ENCODE measurements around the gene SGSM1. TPM values are rescaled to one million over a fixed set of nuclear protein-coding genes. Genes with fewer than 3 reads are reported as not detected.

SGSM1 gene
- total RNA-seq, 6 experiments from 2014 or later = 0.11 to 0.78 (median 0.41) TPM

- no peaks in the 10 kb centered on the region for H3K36me3 ChIP-seq
- peaks cover 0 to 15% (median 2%) of the 10 kb centered on the region in 4 donors for H3K4me1 ChIP-seq
- intact Hi-C loops (cut with DNase I) = no loop called here
- no peaks in the 10 kb centered on the region for H3K27me3 ChIP-seq
- H3K27ac ChIP-seq = no peak overlapping the region
- no peak for DNase-seq
- H3K9me3 ChIP-seq = no peaks in the 10 kb centered on the region
- no peak overlapping the region for H3K4me3 ChIP-seq
- 50% methylated on average over 2 of the region's 2 CpGs for WGBS (ENCODE audit: insufficient coverage, low coverage, low lambda C conversion rate, missing lambda C conversion rate)
- TF ChIP-seq POLR2A (IDR thresholded peaks at IDR 0.05) (no peak), CTCF (IDR thresholded peaks at IDR 0.05) (no peak)
- peak in 1 of 4 donors; percentile 11 for ATAC-seq
Observed at GRCh38 chr22:24819487-24819886, 13.5 kb downstream of the SGSM1 start.

- peaks cover 0 to 15% (median 2%) of the 10 kb centered on the region in 4 donors for H3K4me1 ChIP-seq
- H3K27ac ChIP-seq = no peak overlapping the region
- no peak for TF ChIP-seq POLR2A (IDR thresholded peaks at IDR 0.05)
- TF ChIP-seq CTCF (IDR thresholded peaks at IDR 0.05) = no peak
- no peaks in the 10 kb centered on the region for H3K27me3 ChIP-seq
- WGBS (ENCODE audit: insufficient coverage, low coverage, low lambda C conversion rate, missing lambda C conversion rate) = 8% methylated on average over 4 of the region's 10 CpGs
- intact Hi-C loops (cut with DNase I) = no loop called here
- DNase-seq = peak; percentile 64 to 79 (median 70)
- no peaks in the 10 kb centered on the region for H3K9me3 ChIP-seq
- no peak overlapping the region for H3K4me3 ChIP-seq
- no peaks in the 10 kb centered on the region for H3K36me3 ChIP-seq
- ATAC-seq = peak; percentile 96 to 98 (median 97)
Observed at GRCh38 chr22:24819911-24820461, 14.0 kb downstream of the SGSM1 start.

GRCh38 chr22:24822471-24822870 lies 16.5 kb downstream of the SGSM1 start:
- intact Hi-C loops (cut with DNase I) = no loop called here
- Histone ChIP-seq H3K27me3 (no peaks in the 10 kb centered on the region), H3K9me3 (no peaks in the 10 kb centered on the region), H3K36me3 (no peaks in the 10 kb centered on the region), H3K4me3 (no peak overlapping the region), H3K27ac (no peak overlapping the region), H3K4me1 (peaks cover 0 to 15% (median 2%) of the 10 kb centered on the region in 4 donors)
- 50% methylated on average over 1 of the region's 2 CpGs for WGBS (ENCODE audit: insufficient coverage, low coverage, low lambda C conversion rate, missing lambda C conversion rate)
- no peak for TF ChIP-seq POLR2A (IDR thresholded peaks at IDR 0.05)
- no peak for DNase-seq
- no peak for ATAC-seq

- Histone ChIP-seq H3K27me3 (no peaks in the 10 kb centered on the region), H3K4me1 (peaks cover 0 to 15% (median 2%) of the 10 kb centered on the region in 4 donors), H3K4me3 (no peak overlapping the region), H3K27ac (no peak overlapping the region), H3K9me3 (no peaks in the 10 kb centered on the region), H3K36me3 (no peaks in the 10 kb centered on the region)
- TF ChIP-seq CTCF (IDR thresholded peaks at IDR 0.05) (no peak), POLR2A (IDR thresholded peaks at IDR 0.05) (no peak)
- WGBS (ENCODE audit: insufficient coverage, low coverage, low lambda C conversion rate, missing lambda C conversion rate) = 87% methylated on average over 8 of the region's 9 CpGs
- intact Hi-C loops (cut with DNase I) = no loop called here
- ATAC-seq = no peak
- DNase-seq = no peak
Observed at GRCh38 chr22:24823787-24824186, 17.8 kb downstream of the SGSM1 start.

GRCh38 chr22:24824250-24824649 lies 18.2 kb downstream of the SGSM1 start:
- Histone ChIP-seq H3K4me1 (peaks cover 0 to 15% (median 2%) of the 10 kb centered on the region in 4 donors), H3K4me3 (no peak overlapping the region), H3K9me3 (no peaks in the 10 kb centered on the region), H3K36me3 (no peaks in the 10 kb centered on the region), H3K27me3 (no peaks in the 10 kb centered on the region), H3K27ac (no peak overlapping the region)
- 64% methylated on average over 2 of the region's 3 CpGs for WGBS (ENCODE audit: insufficient coverage, low coverage, low lambda C conversion rate, missing lambda C conversion rate)
- no peak for TF ChIP-seq CTCF (IDR thresholded peaks at IDR 0.05)
- DNase-seq = no peak
- ATAC-seq = no peak
- intact Hi-C loops (cut with DNase I) = no loop called here

All from right lobe of liver (tissue), 6 donors.